AML-193 (cell line): ENCODE measurements around the gene INO80D.
"Not testable (repeated sequence)": the region's sequence is repeated elsewhere in the genome, so short reads cannot be mapped to it uniquely, and the experiment has no call there.

Source experiments
- DNase-seq, 2 experiments: peaks; one replicate each; lab custom pipeline; 2025; lab: John Stamatoyannopoulos, UW

INO80D gene

GRCh38 chr2:206031162-206031784, 54.7 kb downstream of the INO80D start:
- no peak for DNase-seq

- no peak for DNase-seq
These were observed 57.9 kb downstream of the INO80D start for GRCh38 chr2:206028101-206028500.

- no peak for DNase-seq
These were observed 62.8 kb downstream of the INO80D start for GRCh38 chr2:206023183-206023582.

GRCh38 chr2:206020171-206020570, 65.8 kb downstream of the INO80D start:
- DNase-seq: no peak

- not testable (repeated sequence) for DNase-seq
These were observed 70.2 kb downstream of the INO80D start for GRCh38 chr2:206015746-206016145.

- no peak for DNase-seq
These were observed 74.2 kb downstream of the INO80D start for GRCh38 chr2:206011795-206012194.

GRCh38 chr2:206011018-206011614, 74.9 kb downstream of the INO80D start:
- DNase-seq: no peak

- DNase-seq: peak; percentile 30 to 48
These were observed 81.8 kb downstream of the INO80D start for GRCh38 chr2:206004004-206004693.

GRCh38 chr2:206002440-206002839, 83.5 kb downstream of the INO80D start:
- no peak for DNase-seq

- no peak for DNase-seq
These were observed 84.1 kb downstream of the INO80D start for GRCh38 chr2:206001912-206002311.

GRCh38 chr2:206000776-206001175, 85.2 kb downstream of the INO80D start:
- DNase-seq: no peak

- DNase-seq: peak; percentile 13 to 28
These were observed 87.4 kb downstream of the INO80D start for GRCh38 chr2:205998583-205998982.

- DNase-seq: peak; percentile 75 to 77
These were observed 89.8 kb downstream of the INO80D start for GRCh38 chr2:205996161-205996560.

- DNase-seq: no peak
These were observed 90.7 kb downstream of the INO80D start for GRCh38 chr2:205995260-205995659.

GRCh38 chr2:205994344-205994743, 91.6 kb downstream of the INO80D start:
- no peak for DNase-seq

- DNase-seq: no peak
These were observed 95.9 kb downstream of the INO80D start for GRCh38 chr2:205990104-205990503.

GRCh38 chr2:205989271-205990071, 96.5 kb downstream of the INO80D start:
- DNase-seq: no peak

- DNase-seq: not testable (repeated sequence)
These were observed 97.3 kb downstream of the INO80D start for GRCh38 chr2:205988681-205989080.

- no peak for DNase-seq
These were observed 97.7 kb downstream of the INO80D start for GRCh38 chr2:205988274-205988673.

- DNase-seq: not testable (repeated sequence)
These were observed 99.6 kb downstream of the INO80D start for GRCh38 chr2:205986334-205986733.

- no peak for DNase-seq
These were observed 101.6 kb downstream of the INO80D start for GRCh38 chr2:205984381-205984780.

- no peak for DNase-seq
These were observed 103.1 kb downstream of the INO80D start for GRCh38 chr2:205982776-205983327.
